ENCODE measurements around the gene NDE1. TPM values are rescaled to one million over a fixed set of nuclear protein-coding genes. Genes with fewer than 3 reads are reported as not detected.

Gene NDE1
- total RNA-seq, 1 donor from 2014 or later = 31.4 TPM

- H3K4me3 Mint-ChIP-seq (ENCODE audit: unreplicated experiment) = no peak overlapping the region
- H3K4me2 ChIP-seq (ENCODE audit: low read length) = no peak overlapping the region
- no peaks in the 10 kb centered on the region for H3K9me3 Mint-ChIP-seq (ENCODE audit: unreplicated experiment)
- peaks cover 10% of the 10 kb centered on the region for H3K4me1 ChIP-seq (ENCODE audit: insufficient read depth, low read length)
- TF ChIP-seq CTCF (IDR thresholded peaks at IDR 0.05; ENCODE audit: insufficient read depth, low read depth, low read length) (no peak), EZH2 (IDR thresholded peaks at IDR 0.05; ENCODE audit: insufficient read depth, low read length) (no peak)
- peaks cover 67% of the 10 kb centered on the region for H4K20me1 ChIP-seq (ENCODE audit: insufficient read depth, low read length)
- DNase-seq (ENCODE audit: low read depth) (no peak), FAIRE-seq (no peak)
- H3K9ac ChIP-seq (ENCODE audit: low read length) = no peak overlapping the region
- no peak overlapping the region for H3K27ac ChIP-seq (ENCODE audit: low read depth, low read length)
- H3K27ac Mint-ChIP-seq (ENCODE audit: unreplicated experiment) = no peak overlapping the region
- H3K4me3 ChIP-seq (ENCODE audit: insufficient read depth, low read depth, low read length) = no peak overlapping the region
- peaks cover 9% of the 10 kb centered on the region for H3K4me1 Mint-ChIP-seq (ENCODE audit: low read depth, unreplicated experiment)
- H3K9me3 ChIP-seq (ENCODE audit: insufficient read depth, low read depth, low read length) = no peaks in the 10 kb centered on the region
- no peaks in the 10 kb centered on the region for H3K36me3 ChIP-seq (ENCODE audit: insufficient read depth, low read length)
- no peak overlapping the region for H2AFZ ChIP-seq (ENCODE audit: low read depth, low read length)
- H3K36me3 Mint-ChIP-seq (ENCODE audit: low read depth, unreplicated experiment) = peaks cover 8% of the 10 kb centered on the region
- H3K79me2 ChIP-seq (ENCODE audit: insufficient read depth, low read length) = peaks cover 87% of the 10 kb centered on the region
- H3K27me3 ChIP-seq (ENCODE audit: insufficient read depth, low read length) = no peaks in the 10 kb centered on the region
- no peaks in the 10 kb centered on the region for H3K27me3 Mint-ChIP-seq (ENCODE audit: low read depth, unreplicated experiment)
Measured at GRCh38 chr16:15658149-15658548, 8.1 kb downstream of the NDE1 start.

DNA sequence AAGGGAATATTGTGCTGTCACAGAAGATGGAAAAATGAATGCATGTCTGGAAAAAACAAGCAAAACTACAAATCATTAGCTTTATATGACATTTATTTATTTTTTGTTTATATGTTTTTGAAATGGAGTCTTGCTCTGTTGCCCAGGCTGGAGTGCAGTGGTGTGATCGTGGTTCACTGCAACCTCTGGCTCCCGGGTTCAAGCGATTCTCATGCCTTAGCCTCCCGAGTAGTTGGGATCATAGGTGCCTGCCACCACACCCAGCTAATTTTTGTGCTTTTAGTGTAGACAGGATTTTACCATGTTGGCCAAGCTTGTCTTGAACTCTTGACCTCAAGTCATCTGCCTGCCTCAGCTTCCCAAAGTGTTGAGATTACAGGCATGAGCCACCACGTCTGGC lies 8.5 kb downstream of the NDE1 start:
- Histone ChIP-seq H3K9me3 (ENCODE audit: insufficient read depth, low read depth, low read length) (no peaks in the 10 kb centered on the region), H3K79me2 (ENCODE audit: insufficient read depth, low read length) (peaks cover 87% of the 10 kb centered on the region), H3K9ac (ENCODE audit: low read length) (no peak overlapping the region), H3K4me1 (ENCODE audit: insufficient read depth, low read length) (peaks cover 7% of the 10 kb centered on the region), H3K27ac (ENCODE audit: low read depth, low read length) (no peak overlapping the region), H3K4me3 (ENCODE audit: insufficient read depth, low read depth, low read length) (no peak overlapping the region), H3K4me2 (ENCODE audit: low read length) (no peak overlapping the region), H3K36me3 (ENCODE audit: insufficient read depth, low read length) (no peaks in the 10 kb centered on the region), H2AFZ (ENCODE audit: low read depth, low read length) (no peak overlapping the region), H4K20me1 (ENCODE audit: insufficient read depth, low read length) (peaks cover 63% of the 10 kb centered on the region), H3K27me3 (ENCODE audit: insufficient read depth, low read length) (no peaks in the 10 kb centered on the region)
- no peaks in the 10 kb centered on the region for H3K9me3 Mint-ChIP-seq (ENCODE audit: unreplicated experiment)
- no peaks in the 10 kb centered on the region for H3K27me3 Mint-ChIP-seq (ENCODE audit: low read depth, unreplicated experiment)
- DNase-seq (ENCODE audit: low read depth) (no peak), FAIRE-seq (no peak)
- peaks cover 8% of the 10 kb centered on the region for H3K36me3 Mint-ChIP-seq (ENCODE audit: low read depth, unreplicated experiment)
- no peak overlapping the region for H3K27ac Mint-ChIP-seq (ENCODE audit: unreplicated experiment)
- no peak for TF ChIP-seq EZH2 (IDR thresholded peaks at IDR 0.05; ENCODE audit: insufficient read depth, low read length)
- no peak for TF ChIP-seq CTCF (IDR thresholded peaks at IDR 0.05; ENCODE audit: insufficient read depth, low read depth, low read length)
- H3K4me3 Mint-ChIP-seq (ENCODE audit: unreplicated experiment) = no peak overlapping the region
- peaks cover 6% of the 10 kb centered on the region for H3K4me1 Mint-ChIP-seq (ENCODE audit: low read depth, unreplicated experiment)

GRCh38 chr16:15660203-15660601 lies 10.2 kb downstream of the NDE1 start:
- Histone ChIP-seq H2AFZ (ENCODE audit: low read depth, low read length) (no peak overlapping the region), H3K4me3 (ENCODE audit: insufficient read depth, low read depth, low read length) (no peak overlapping the region), H3K36me3 (ENCODE audit: insufficient read depth, low read length) (peaks cover 6% of the 10 kb centered on the region), H4K20me1 (ENCODE audit: insufficient read depth, low read length) (peaks cover 48% of the 10 kb centered on the region), H3K4me2 (ENCODE audit: low read length) (no peak overlapping the region), H3K27ac (ENCODE audit: low read depth, low read length) (no peak overlapping the region), H3K27me3 (ENCODE audit: insufficient read depth, low read length) (no peaks in the 10 kb centered on the region), H3K79me2 (ENCODE audit: insufficient read depth, low read length) (peaks cover 74% of the 10 kb centered on the region), H3K9ac (ENCODE audit: low read length) (no peak overlapping the region), H3K4me1 (ENCODE audit: insufficient read depth, low read length) (peaks cover 7% of the 10 kb centered on the region), H3K9me3 (ENCODE audit: insufficient read depth, low read depth, low read length) (no peaks in the 10 kb centered on the region)
- H3K9me3 Mint-ChIP-seq (ENCODE audit: unreplicated experiment) = no peaks in the 10 kb centered on the region
- no peak for TF ChIP-seq CTCF (IDR thresholded peaks at IDR 0.05; ENCODE audit: insufficient read depth, low read depth, low read length)
- TF ChIP-seq EZH2 (IDR thresholded peaks at IDR 0.05; ENCODE audit: insufficient read depth, low read length) = no peak
- H3K4me3 Mint-ChIP-seq (ENCODE audit: unreplicated experiment) = no peak overlapping the region
- DNase-seq (ENCODE audit: low read depth) (no peak), FAIRE-seq (no peak)
- H3K27ac Mint-ChIP-seq (ENCODE audit: unreplicated experiment) = peak overlapping the region; percentile 22
- peaks cover 8% of the 10 kb centered on the region for H3K36me3 Mint-ChIP-seq (ENCODE audit: low read depth, unreplicated experiment)
- no peaks in the 10 kb centered on the region for H3K27me3 Mint-ChIP-seq (ENCODE audit: low read depth, unreplicated experiment)
- H3K4me1 Mint-ChIP-seq (ENCODE audit: low read depth, unreplicated experiment) = peaks cover 6% of the 10 kb centered on the region
